KMS-11 (cell line): ENCODE measurements around the gene SIVA1.
"Not testable (repeated sequence)": the region's sequence is repeated elsewhere in the genome, so short reads cannot be mapped to it uniquely, and the experiment has no call there.

ENCODE experiments used
- H2AFZ ChIP-seq: fragments of 200-600 bp; sonication (generic); 2 replicates; pipeline ENCODE4 v1.6.1; 2016; ENCODE audit warnings: antibody characterized with exemption, mixed run types, low read depth
- H3K27ac ChIP-seq: fragments of 200-600 bp; sonication (generic); 2 replicates; pipeline ENCODE4 v1.6.1; 2016; ENCODE audit warnings: mild to moderate bottlenecking, mixed run types
- H3K27me3 ChIP-seq: fragments of 200-600 bp; sonication (generic); 2 replicates; pipeline ENCODE4 v1.6.1; 2017; ENCODE audit warnings: mild to moderate bottlenecking, low read depth, mixed run types, moderate library complexity; ENCODE audit not compliant: insufficient read depth
- H3K36me3 ChIP-seq: fragments of 200-600 bp; sonication (generic); 2 replicates; pipeline ENCODE4 v1.6.1; 2017; ENCODE audit warnings: mild to moderate bottlenecking, mixed run types; ENCODE audit not compliant: insufficient read depth
- H3K4me1 ChIP-seq: fragments of 200-600 bp; sonication (generic); 2 replicates; pipeline ENCODE4 v1.6.1; 2016; ENCODE audit warnings: mild to moderate bottlenecking, low read depth, mixed run types; ENCODE audit not compliant: poor library complexity, severe bottlenecking
- H3K4me2 ChIP-seq: fragments of 200-600 bp; sonication (generic); 2 replicates; pipeline ENCODE4 v1.7.0; 2016; ENCODE audit warnings: mild to moderate bottlenecking, mixed run types
- H3K4me3 ChIP-seq: fragments of 200-600 bp; sonication (generic); IDR thresholded peaks from 2 replicates; pipeline ENCODE4 v1.6.1; 2017; ENCODE audit warnings: low read depth, low read length, mixed read lengths; ENCODE audit not compliant: insufficient read depth
- H3K79me2 ChIP-seq: fragments of 200-600 bp; sonication (generic); 2 replicates; pipeline ENCODE4 v1.6.1; 2016; ENCODE audit warnings: low read depth, mixed run types; ENCODE audit not compliant: insufficient read depth
- H3K9ac ChIP-seq: fragments of 200-600 bp; sonication (generic); 2 replicates; pipeline ENCODE4 v1.6.1; 2016; ENCODE audit warnings: mild to moderate bottlenecking, mixed run types
- H4K20me1 ChIP-seq: fragments of 200-600 bp; sonication (generic); 2 replicates; pipeline ENCODE4 v1.6.1; 2016; ENCODE audit warnings: mild to moderate bottlenecking, mixed run types; ENCODE audit not compliant: insufficient read depth
- TF ChIP-seq, protein P1 (sequence below): fragments of 200-600 bp; sonication (generic); conservative IDR thresholded peaks from 2 replicates; pipeline ENCODE4 v1.6.1; 2017; ENCODE audit warnings: low read depth, mild to moderate bottlenecking, antibody characterized with exemption, low read length, moderate library complexity, mixed read lengths

Gene SIVA1

DNA sequence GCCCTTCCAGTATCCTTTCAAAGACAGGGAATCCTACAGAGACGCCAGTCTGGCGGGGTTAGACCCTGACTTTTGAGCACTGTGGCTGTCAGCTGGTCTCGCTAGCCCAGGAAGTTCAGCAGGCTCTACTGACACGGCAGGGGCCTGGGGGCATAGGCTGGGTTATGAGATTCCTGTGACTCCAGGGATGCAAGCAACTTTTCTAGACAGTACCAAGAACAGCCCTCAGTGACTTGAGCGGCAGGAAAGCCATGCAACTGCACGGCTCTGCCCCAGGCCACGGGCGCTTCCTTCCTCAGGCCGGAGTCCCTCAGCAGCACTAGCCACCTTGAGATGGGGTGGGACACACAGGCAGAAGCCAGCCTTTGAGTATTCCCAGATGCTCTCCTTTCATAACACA is 5.1 kb upstream of the SIVA1 start:
- H2AFZ ChIP-seq, result no peak overlapping the region
- H3K4me2 ChIP-seq, result no peak overlapping the region
- no peaks in the 10 kb centered on the region for H4K20me1 ChIP-seq
- H3K9ac ChIP-seq, result no peak overlapping the region
- peaks cover 7% of the 10 kb centered on the region for H3K27me3 ChIP-seq
- no peak overlapping the region for H3K27ac ChIP-seq
- no peaks in the 10 kb centered on the region for H3K36me3 ChIP-seq
- no peaks in the 10 kb centered on the region for H3K4me1 ChIP-seq
- no peak overlapping the region for H3K4me3 ChIP-seq
- no peaks in the 10 kb centered on the region for H3K79me2 ChIP-seq
- TF ChIP-seq, protein P1, sequence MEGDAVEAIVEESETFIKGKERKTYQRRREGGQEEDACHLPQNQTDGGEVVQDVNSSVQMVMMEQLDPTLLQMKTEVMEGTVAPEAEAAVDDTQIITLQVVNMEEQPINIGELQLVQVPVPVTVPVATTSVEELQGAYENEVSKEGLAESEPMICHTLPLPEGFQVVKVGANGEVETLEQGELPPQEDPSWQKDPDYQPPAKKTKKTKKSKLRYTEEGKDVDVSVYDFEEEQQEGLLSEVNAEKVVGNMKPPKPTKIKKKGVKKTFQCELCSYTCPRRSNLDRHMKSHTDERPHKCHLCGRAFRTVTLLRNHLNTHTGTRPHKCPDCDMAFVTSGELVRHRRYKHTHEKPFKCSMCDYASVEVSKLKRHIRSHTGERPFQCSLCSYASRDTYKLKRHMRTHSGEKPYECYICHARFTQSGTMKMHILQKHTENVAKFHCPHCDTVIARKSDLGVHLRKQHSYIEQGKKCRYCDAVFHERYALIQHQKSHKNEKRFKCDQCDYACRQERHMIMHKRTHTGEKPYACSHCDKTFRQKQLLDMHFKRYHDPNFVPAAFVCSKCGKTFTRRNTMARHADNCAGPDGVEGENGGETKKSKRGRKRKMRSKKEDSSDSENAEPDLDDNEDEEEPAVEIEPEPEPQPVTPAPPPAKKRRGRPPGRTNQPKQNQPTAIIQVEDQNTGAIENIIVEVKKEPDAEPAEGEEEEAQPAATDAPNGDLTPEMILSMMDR, result no peak

DNA sequence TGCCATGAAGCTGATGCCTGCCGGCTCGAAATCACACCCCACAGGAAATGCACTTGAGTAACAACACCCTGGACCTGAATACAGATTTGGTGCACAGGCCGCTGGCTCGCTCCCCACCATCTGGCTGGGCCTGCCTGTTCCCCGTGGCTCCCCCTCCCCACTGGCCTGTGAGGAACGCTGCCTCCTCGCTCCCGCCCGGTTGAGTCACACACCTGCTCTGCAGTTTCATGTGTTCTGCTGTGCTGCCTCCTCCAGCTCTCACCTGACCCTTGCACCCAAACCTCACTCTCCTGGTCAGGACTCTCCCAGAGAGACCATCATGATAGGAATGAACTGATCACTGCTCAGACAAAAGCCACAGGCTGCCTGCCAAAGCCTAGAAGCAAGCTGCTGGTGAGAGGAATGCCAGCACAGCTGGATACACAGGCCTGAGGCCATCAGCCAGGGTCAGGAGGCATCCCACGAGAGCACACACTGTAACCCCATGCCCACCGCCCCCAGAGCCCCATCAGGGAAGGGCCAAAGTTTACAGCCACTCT is 3.8 kb upstream of the SIVA1 start:
- Histone ChIP-seq H3K27me3 (no peaks in the 10 kb centered on the region), H3K79me2 (peaks cover 8% of the 10 kb centered on the region; the same call in 1 of the 2 replicates), H4K20me1 (no peaks in the 10 kb centered on the region), H3K4me1 (peaks cover 2% of the 10 kb centered on the region), H3K4me2 (no peak overlapping the region), H2AFZ (no peak overlapping the region), H3K27ac (no peak overlapping the region), H3K4me3 (no peak overlapping the region), H3K9ac (no peak overlapping the region), H3K36me3 (no peaks in the 10 kb centered on the region)
- TF ChIP-seq, protein P1, result no peak

DNA sequence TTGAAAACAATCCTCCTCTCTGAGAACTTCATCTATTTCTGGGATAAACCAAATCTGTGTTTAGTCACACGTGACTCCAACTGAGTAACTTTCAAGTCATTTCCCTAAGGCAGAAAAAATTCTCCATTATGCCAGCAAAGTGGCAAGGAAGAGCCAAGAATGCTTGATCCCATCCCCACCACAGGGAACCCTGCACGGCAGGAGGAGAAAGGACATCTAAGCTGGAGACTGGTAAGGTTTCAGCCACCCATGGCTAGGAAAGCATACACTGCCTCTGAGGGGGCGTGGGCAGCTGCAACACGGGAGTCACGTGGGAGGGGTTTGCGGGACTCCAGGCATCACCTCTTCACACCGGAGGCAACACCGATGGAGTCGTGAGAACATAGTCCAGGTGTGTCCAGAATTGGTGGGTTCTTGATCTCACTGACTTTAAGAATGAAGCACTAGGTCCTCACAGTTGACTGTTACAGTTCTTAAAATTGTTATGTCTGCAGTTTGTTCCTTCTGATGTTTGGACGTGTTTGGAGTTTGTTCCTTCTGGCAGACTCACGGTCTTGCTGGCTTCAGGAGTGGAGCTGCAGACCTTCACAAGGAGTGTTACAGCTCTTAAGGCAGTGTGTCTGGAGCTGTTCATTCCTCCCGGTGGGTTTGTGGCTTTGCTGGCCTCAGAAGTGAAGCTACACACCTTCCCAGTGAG is 2.7 kb upstream of the SIVA1 start:
- Histone ChIP-seq H3K9ac (no peak overlapping the region), H3K4me2 (no peak overlapping the region), H3K4me1 (peaks cover 7% of the 10 kb centered on the region), H2AFZ (no peak overlapping the region), H3K36me3 (no peaks in the 10 kb centered on the region), H3K79me2 (peaks cover 17% of the 10 kb centered on the region; the same call in 1 of the 2 replicates), H3K4me3 (no peak overlapping the region), H3K27ac (no peak overlapping the region), H3K27me3 (no peaks in the 10 kb centered on the region), H4K20me1 (no peaks in the 10 kb centered on the region)
- TF ChIP-seq, protein P1, result no peak

DNA sequence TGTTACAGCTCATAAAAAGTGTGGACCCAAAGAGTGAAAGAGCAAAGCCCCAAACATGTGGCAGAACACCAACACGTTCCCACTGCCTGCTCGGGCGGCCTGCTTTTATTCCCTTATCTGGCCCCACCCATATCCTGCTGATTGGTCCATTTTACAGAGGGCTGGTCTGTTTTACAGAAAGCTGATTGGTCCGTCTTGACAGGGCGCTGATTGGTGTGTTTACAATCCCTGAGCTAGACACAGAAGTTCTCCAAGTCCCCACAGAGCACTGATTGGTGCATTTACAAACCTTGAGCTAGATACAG is 2.2 kb upstream of the SIVA1 start:
- H4K20me1 ChIP-seq, result not testable (repeated sequence)

More for the DNA sequence above, 2.2 kb upstream of the SIVA1 start:
- H2AFZ ChIP-seq, H3K4me2 ChIP-seq, H3K4me1 ChIP-seq, H3K36me3 ChIP-seq, H3K27ac ChIP-seq, H3K27me3 ChIP-seq, H3K9ac ChIP-seq, H3K4me3 ChIP-seq: not testable (repeated sequence)
- peaks cover 17% of the 10 kb centered on the region; the same call in 1 of the 2 replicates for H3K79me2 ChIP-seq
